Gastrocnemius medialis (tissue), 4 donors: ENCODE measurements around the gene TDRKH. TPM values are rescaled to one million over a fixed set of nuclear protein-coding genes. Genes with fewer than 3 reads are reported as not detected.
"Not testable (repeated sequence)": the region's sequence is repeated elsewhere in the genome, so short reads cannot be mapped to it uniquely, and the experiment has no call there.

ENCODE experiments used
- ATAC-seq, 2 donors: fragments of 150-250 bp; one replicate each; pipeline ENCODE4 v1.9.1; 2016
- DNase-seq, 2 donors: peaks; one replicate each; pipeline ENCODE4 v3.0.0-alpha.2; 2019
- H3K27ac ChIP-seq, 4 donors: fragments of 200-600 bp; sonication (generic); 1 replicate in 1 of 4; 2 replicates in 3 of 4; pipeline ENCODE4 v1.5.1; 2016 to 2018; ENCODE audit warnings: mild to moderate bottlenecking in 2 of 4, moderate library complexity in 1 of 4
- H3K27me3 ChIP-seq, 3 donors: fragments of 200-600 bp; sonication (generic) in 2 of 3; 1 replicate in 1 of 3; 2 replicates in 2 of 3; pipeline versions ENCODE4 v1.5.1 to v1.6.0; 2016 to 2019; ENCODE audit warnings: mild to moderate bottlenecking in 1 of 3, moderate library complexity in 1 of 3
- H3K36me3 ChIP-seq, 2 donors: fragments of 200-600 bp; sonication (generic) in 1 of 2; one replicate each; pipeline ENCODE4 v1.5.1; 2017 to 2018
- H3K4me1 ChIP-seq, 2 donors: fragments of 200-600 bp; sonication (generic) in 1 of 2; one replicate each; pipeline ENCODE4 v1.5.1; 2016 to 2017; ENCODE audit warnings: mild to moderate bottlenecking in 2 of 2
- H3K4me3 ChIP-seq, 4 donors: fragments of 200-600 bp; sonication (generic) in 3 of 4; 1 replicate in 1 of 4; 2 replicates in 3 of 4; pipeline ENCODE4 v1.5.1; 2016 to 2019; ENCODE audit warnings: mild to moderate bottlenecking in 2 of 4
- H3K9me3 ChIP-seq, 3 donors: fragments of 200-600 bp; sonication (generic) in 2 of 3; 1 replicate in 1 of 3; 2 replicates in 2 of 3; pipeline ENCODE4 v1.5.1; 2016 to 2019
- CTCF ChIP-seq, 5 experiments: fragments of 450-650 bp in 3 of 5; fragments of 200-600 bp in 2 of 5; sonication (generic) in 2 of 5; IDR thresholded peaks in 4 of 5; conservative IDR thresholded peaks in 1 of 5; 1 replicate in 4 of 5; 2 replicates in 1 of 5; pipeline ENCODE4 v1.5.1; 2016 to 2019; ENCODE audit warnings: antibody characterized with exemption in 5 of 5, mild to moderate bottlenecking in 3 of 5, moderate library complexity in 3 of 5
- POLR2A ChIP-seq, 2 donors: fragments of 450-650 bp; IDR thresholded peaks; one replicate each; pipeline ENCODE4 v1.6.1; 2017; ENCODE audit warnings: antibody characterized with exemption in 2 of 2, mild to moderate bottlenecking in 2 of 2, moderate library complexity in 2 of 2
- in situ Hi-C, 4 donors: fragments of 200-750 bp; cut with MboI; loops; one replicate each; pipeline versions ENCODE4 v1.15.0 to v1.8.0; 2017; ENCODE audit warnings: low sequenced_read_pairs in 4 of 4
- intact Hi-C: fragments of 100-400 bp; cut with DNase I; formaldehyde crosslinking; loops from one replicate; pipeline ENCODE4 v1.15.1; 2023; ENCODE audit warnings: low total_unique reads
- total RNA-seq, 4 donors: library from RNA; depleted of rRNA; stranded (reverse); fragments of >200 nt; gene quantifications; one replicate each; pipeline versions ENCODE4 v1.1.0 to v1.2.3, GENCODE V29; 2016

Gene TDRKH
- total RNA-seq, 4 donors from 2014 or later, result 3.9 to 8.3 (median 4.6) TPM

DNA sequence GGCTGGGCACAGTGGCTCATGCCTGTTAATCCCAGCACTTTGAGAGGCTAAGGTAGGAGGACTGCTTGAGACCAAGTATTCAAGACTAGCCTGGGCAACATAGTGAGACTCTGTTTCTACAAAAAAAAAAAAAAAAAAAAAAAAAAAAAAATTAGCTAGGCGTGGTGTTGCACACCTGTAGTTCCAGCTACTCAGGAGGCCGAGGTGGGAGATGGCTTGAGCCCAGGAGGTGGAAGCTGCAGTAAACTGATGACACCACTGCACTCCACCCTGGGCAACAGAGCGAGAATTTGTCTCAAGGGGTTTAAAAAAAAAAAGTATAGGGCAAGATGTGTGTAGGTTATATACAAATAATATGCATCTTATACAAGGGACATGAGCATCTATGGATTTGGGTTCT lies 2.6 kb downstream of the TDRKH start:
- ATAC-seq (no peak), DNase-seq (no peak)
- H3K27me3 ChIP-seq, result no peaks in the 10 kb centered on the region
- no peak overlapping the region for H3K4me3 ChIP-seq
- no peaks in the 10 kb centered on the region for H3K9me3 ChIP-seq
- TF ChIP-seq POLR2A (IDR thresholded peaks at IDR 0.05) (no peak), CTCF (IDR thresholded peaks at IDR 0.05 in 4 of 5, conservative IDR thresholded peaks at IDR 0.05 in 1 of 5) (no peak)
- in situ Hi-C loops (loop anchor here in 1 of 4 donors (5.0 kb wide), 1 partner anchor 40 kb away; no protein-coding TSS in a partner anchor), intact Hi-C loops (no loop called here)
- H3K4me1 ChIP-seq, result peaks cover 12 to 14% of the 10 kb centered on the region in 2 donors
- H3K27ac ChIP-seq, result no peak overlapping the region
- no peaks in the 10 kb centered on the region for H3K36me3 ChIP-seq

DNA sequence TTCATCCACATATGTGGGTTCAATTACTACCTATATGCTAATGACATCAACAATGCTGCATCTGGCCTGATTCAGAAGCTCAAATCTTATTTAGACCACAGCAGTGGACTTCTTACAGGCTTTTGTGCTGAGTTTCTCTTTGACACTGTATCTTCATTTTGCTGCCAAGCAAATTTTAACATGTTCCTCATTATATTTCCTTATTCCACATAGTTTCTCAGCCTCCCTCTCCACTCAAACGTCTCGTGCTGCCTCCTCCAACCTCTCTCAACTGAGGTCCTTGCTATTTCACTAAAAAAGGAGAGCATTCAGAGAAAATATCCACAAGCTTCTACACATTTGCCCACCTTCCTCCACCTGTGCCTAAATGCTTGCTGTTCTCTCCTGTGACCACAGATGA lies 6.5 kb downstream of the TDRKH start:
- no peaks in the 10 kb centered on the region for H3K27me3 ChIP-seq
- no peaks in the 10 kb centered on the region for H3K4me1 ChIP-seq
- H3K27ac ChIP-seq, result no peak overlapping the region
- H3K9me3 ChIP-seq, result no peaks in the 10 kb centered on the region
- TF ChIP-seq CTCF (IDR thresholded peaks at IDR 0.05 in 4 of 5, conservative IDR thresholded peaks at IDR 0.05 in 1 of 5) (no peak), POLR2A (IDR thresholded peaks at IDR 0.05) (no peak)
- in situ Hi-C loops, result no loop called here
- peaks cover 0 to 14% of the 10 kb centered on the region in 2 donors for H3K36me3 ChIP-seq
- intact Hi-C loops, result no loop called here
- H3K4me3 ChIP-seq, result no peak overlapping the region
- ATAC-seq (no peak), DNase-seq (no peak)

DNA sequence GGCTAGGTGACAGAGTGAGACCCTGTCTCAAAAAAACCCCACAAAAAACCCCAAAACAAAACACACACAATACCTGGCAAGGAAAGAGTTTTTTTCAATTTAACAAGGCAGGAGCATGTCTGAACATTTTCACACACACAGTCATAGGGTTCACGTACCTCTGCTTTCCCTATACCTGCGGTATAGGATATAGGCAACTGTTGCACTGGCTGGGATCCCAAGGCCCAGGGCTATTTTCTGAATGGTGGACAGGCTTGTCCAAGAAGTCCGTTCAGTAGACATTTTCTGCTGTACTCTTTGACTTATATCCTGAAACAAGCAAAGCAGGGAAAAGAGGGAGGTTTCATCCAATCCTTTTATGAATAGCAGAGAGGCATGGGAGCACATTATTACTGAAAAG lies 7.6 kb downstream of the TDRKH start:
- Histone ChIP-seq H3K9me3 (no peaks in the 10 kb centered on the region), H3K4me1 (no peaks in the 10 kb centered on the region), H3K27me3 (no peaks in the 10 kb centered on the region), H3K27ac (no peak overlapping the region), H3K36me3 (peaks cover 0 to 24% of the 10 kb centered on the region in 2 donors), H3K4me3 (no peak overlapping the region)
- in situ Hi-C loops, result no loop called here
- TF ChIP-seq POLR2A (IDR thresholded peaks at IDR 0.05) (no peak), CTCF (IDR thresholded peaks at IDR 0.05 in 4 of 5, conservative IDR thresholded peaks at IDR 0.05 in 1 of 5) (no peak)
- no peak for DNase-seq
- intact Hi-C loops, result no loop called here
- no peak for ATAC-seq

DNA sequence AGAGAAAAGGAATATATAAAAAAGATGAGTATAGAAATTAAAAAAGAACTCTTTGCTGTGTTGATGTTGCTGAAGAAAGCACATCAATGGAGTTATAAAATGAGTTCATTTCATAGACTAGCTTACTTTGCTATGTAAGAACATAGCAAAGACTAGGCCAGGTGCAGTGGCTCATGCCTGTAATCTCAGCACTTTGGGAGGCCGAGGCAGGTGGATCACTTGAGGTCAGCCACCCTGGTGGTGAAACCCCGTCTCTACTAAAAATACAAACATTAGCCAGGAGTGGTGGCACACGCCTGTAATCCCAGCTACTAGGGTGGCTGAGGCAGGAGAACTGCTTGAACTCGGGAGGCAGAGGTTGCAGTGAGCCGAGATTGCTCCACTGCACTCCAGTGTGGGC lies 8.3 kb downstream of the TDRKH start:
- in situ Hi-C loops, H3K4me1 ChIP-seq, ATAC-seq, DNase-seq, H3K9me3 ChIP-seq, H3K27ac ChIP-seq, intact Hi-C loops, H3K4me3 ChIP-seq, H3K27me3 ChIP-seq: not testable (repeated sequence)
- H3K36me3 ChIP-seq, result peaks cover 0 to 25% of the 10 kb centered on the region in 2 donors

DNA sequence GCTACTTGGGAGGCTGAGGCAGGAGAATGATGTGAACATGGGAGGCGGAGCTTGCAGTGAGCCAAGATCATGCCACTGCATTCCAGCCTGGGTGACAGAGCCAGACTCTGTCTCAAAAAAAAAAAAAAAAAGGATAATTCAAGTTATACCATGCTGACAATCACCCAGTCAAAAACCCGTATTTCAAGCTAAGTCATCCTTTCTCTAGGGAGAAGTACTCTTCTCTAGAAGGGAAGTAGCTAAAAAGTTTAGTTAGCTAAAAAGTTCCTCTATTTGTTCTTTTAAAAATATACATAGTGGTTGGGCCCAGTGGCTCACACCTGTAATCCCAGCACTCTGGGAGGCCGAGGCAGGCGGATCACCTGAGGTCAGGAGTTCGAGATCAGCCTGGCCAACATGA lies 9.6 kb downstream of the TDRKH start:
- H3K9me3 ChIP-seq, intact Hi-C loops, H3K27ac ChIP-seq, in situ Hi-C loops, ATAC-seq, H3K27me3 ChIP-seq, DNase-seq, H3K4me1 ChIP-seq, H3K4me3 ChIP-seq: not testable (repeated sequence)
- peaks cover 0 to 29% of the 10 kb centered on the region in 2 donors for H3K36me3 ChIP-seq

DNA sequence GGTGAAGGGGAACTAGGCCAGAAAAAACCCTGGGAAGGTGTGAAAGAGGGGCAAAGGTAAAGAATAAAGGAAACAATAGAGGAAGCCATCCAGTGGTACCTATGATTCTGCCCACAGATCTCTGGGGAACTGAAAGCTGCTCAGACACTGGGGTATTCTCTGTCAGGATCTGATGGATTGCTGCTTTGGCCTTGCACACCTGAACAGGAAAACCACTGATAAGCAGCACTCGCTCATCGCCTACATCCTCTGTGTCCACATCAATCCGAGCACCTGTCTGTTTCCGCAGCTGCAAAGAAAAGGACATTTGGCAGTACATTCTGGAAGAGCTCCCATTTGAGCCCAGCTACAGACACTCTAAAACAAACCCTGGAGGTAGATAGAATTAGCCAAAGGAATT lies 10.4 kb downstream of the TDRKH start:
- no peak for ATAC-seq
- intact Hi-C loops, result no loop called here
- no peak overlapping the region for H3K27ac ChIP-seq
- H3K9me3 ChIP-seq, result no peaks in the 10 kb centered on the region
- no peaks in the 10 kb centered on the region for H3K4me1 ChIP-seq
- H3K4me3 ChIP-seq, result no peak overlapping the region
- TF ChIP-seq CTCF (IDR thresholded peaks at IDR 0.05 in 4 of 5, conservative IDR thresholded peaks at IDR 0.05 in 1 of 5), result no peak
- no peak for TF ChIP-seq POLR2A (IDR thresholded peaks at IDR 0.05)
- H3K36me3 ChIP-seq, result peaks cover 0 to 36% of the 10 kb centered on the region in 2 donors
- DNase-seq, result no peak
- H3K27me3 ChIP-seq, result no peaks in the 10 kb centered on the region
- in situ Hi-C loops, result no loop called here
